GM12891 (cell line): ENCODE results near the gene HES5.

Source experiments
- POLR2A ChIP-seq: IDR thresholded peaks from 2 replicates; pipeline ENCODE4 v1.6.1; 2011; ENCODE audit warnings: low read depth, low read length, control low read depth
- POLR2AphosphoS5 ChIP-seq: IDR thresholded peaks from 2 replicates; pipeline ENCODE4 v1.6.1; 2011; ENCODE audit warnings: low read depth, low read length, control low read depth
- POU2F2 ChIP-seq: IDR thresholded peaks from 2 replicates; pipeline ENCODE4 v1.6.1; 2011; ENCODE audit warnings: low read depth, mild to moderate bottlenecking, control low read depth, low read length, moderate library complexity
- SPI1 ChIP-seq: IDR thresholded peaks from 2 replicates; pipeline ENCODE4 v1.6.1; 2011; ENCODE audit warnings: low read depth, low read length, control low read depth
- TAF1 ChIP-seq: IDR thresholded peaks from 2 replicates; pipeline ENCODE4 v1.6.1; 2011; ENCODE audit warnings: low read depth, low read length, control low read depth

- TF ChIP-seq POLR2A (no peak), SPI1 (no peak), POLR2AphosphoS5 (no peak), TAF1 (no peak), POU2F2 (no peak)
These were observed 26.4 kb downstream of the HES5 start for GRCh38 chr1:2503554-2504224.
